Left cardiac atrium (tissue), 2 donors: ENCODE results near the gene ADAMTS13. TPM values are rescaled to one million over a fixed set of nuclear protein-coding genes. Genes with fewer than 3 reads are reported as not detected.

Source experiments
- total RNA-seq, 2 donors: library from RNA; stranded (reverse); fragmentation: NEBNext Ultra II Directional; extraction: Animal tissue kit (Norgen Biotek cat#: 25700); gene quantifications; one replicate each; pipeline ENCODE4 v1.2.1, GENCODE V29; 2021
- donor health status: DM: no; HTN: yes; CAD: no; lungs with severe emphysema.
- donor health status: DM: yes; HTN: yes; CAD: no.

The ADAMTS13 gene
- total RNA-seq, 2 donors from 2014 or later, result 2.0 to 2.3 TPM

Other genes with a start within 250 kb of the ADAMTS13 start
- gene OBP2B, start 213.1 kb upstream of the ADAMTS13 start, total RNA-seq, result not detected
- gene ABO, start 147.2 kb upstream of the ADAMTS13 start, total RNA-seq, result 1 to 10 TPM; 1.7 to 2.1 TPM
- 10 to 100 TPM; 11.1 to 12.2 TPM for gene SURF6, start 86.2 kb upstream of the ADAMTS13 start, total RNA-seq
- 10 to 100 TPM; 18.2 to 22.7 TPM for gene MED22, start 74.2 kb upstream of the ADAMTS13 start, total RNA-seq
- 1,000 to 10,000 TPM; 1,074 to 1,076 TPM for gene RPL7A, start 74.1 kb upstream of the ADAMTS13 start, total RNA-seq
- 10 to 100 TPM; 34.1 to 42.5 TPM for gene SURF1, start 65.9 kb upstream of the ADAMTS13 start, total RNA-seq
- 10 to 100 TPM; 10.6 to 15.5 TPM for gene SURF2, start 65.8 kb upstream of the ADAMTS13 start, total RNA-seq
- 100 to 1,000 TPM in 1 of 2 donors, 10 to 100 TPM in 1; 95.4 to 127 TPM for gene SURF4, start 46.3 kb upstream of the ADAMTS13 start, total RNA-seq
- 1 to 10 TPM in 1 of 2 donors, under 1 TPM in 1; 0.77 to 1.1 TPM for gene STKLD1, start 46.0 kb upstream of the ADAMTS13 start, total RNA-seq
- gene REXO4, start 4.4 kb upstream of the ADAMTS13 start, total RNA-seq, result 10 to 100 TPM; 12.2 to 12.6 TPM
- gene CACFD1, start 37.6 kb downstream of the ADAMTS13 start, total RNA-seq, result 10 to 100 TPM in 1 of 2 donors, 1 to 10 TPM in 1; 9.6 to 13.0 TPM
- gene SLC2A6, start 56.7 kb downstream of the ADAMTS13 start, total RNA-seq, result 1 to 10 TPM; 4.3 to 7.4 TPM
- not detected for gene MYMK, start 102.6 kb downstream of the ADAMTS13 start, total RNA-seq
- 10 to 100 TPM; 13.9 to 16.7 TPM for gene ADAMTSL2, start 112.3 kb downstream of the ADAMTS13 start, total RNA-seq
- gene FAM163B, start 187.0 kb downstream of the ADAMTS13 start, total RNA-seq, result under 1 TPM in 1 of 2 donors, not detected in 1; 0.37 TPM
- not detected for gene DBH, start 214.0 kb downstream of the ADAMTS13 start, total RNA-seq